Stomach (tissue), 9 donors: ENCODE measurements around the gene CLRN3. TPM values are rescaled to one million over a fixed set of nuclear protein-coding genes. Genes with fewer than 3 reads are reported as not detected.

Experiments
- DNase-seq, 2 donors: peaks; one replicate each; pipeline versions ENCODE4 v3.0.0 to v3.0.0-alpha.2; 2013 to 2019
- H3K27ac ChIP-seq, 5 donors: fragments of 200-600 bp in 4 of 5; sonication (generic) in 4 of 5; one replicate each; pipeline ENCODE4 v1.5.1; 2013 to 2019; ENCODE audit warnings: mild to moderate bottlenecking in 1 of 5, moderate library complexity in 1 of 5
- H3K27me3 ChIP-seq, 3 donors: fragments of 200-600 bp; sonication (generic); one replicate each; pipeline ENCODE4 v1.5.1; 2017 to 2019; ENCODE audit warnings: mixed run types in 1 of 3
- H3K36me3 ChIP-seq, 4 donors: fragments of 200-600 bp; sonication (generic); 1 replicate in 3 of 4; 2 replicates in 1 of 4; pipeline ENCODE4 v1.5.1; 2016 to 2019
- H3K4me1 ChIP-seq, 4 donors: fragments of 200-600 bp; sonication (generic); one replicate each; pipeline ENCODE4 v1.5.1; 2016 to 2019
- H3K4me3 ChIP-seq, 4 donors: fragments of 200-600 bp; sonication (generic) in 3 of 4; one replicate each; pipeline ENCODE4 v1.5.1; 2016 to 2019; ENCODE audit warnings: mild to moderate bottlenecking in 1 of 4
- H3K9me3 ChIP-seq, 4 donors: fragments of 200-600 bp; sonication (generic); one replicate each; pipeline ENCODE4 v1.5.1; 2016 to 2019
- EP300 ChIP-seq: sonication (generic); formaldehyde crosslinking; IDR thresholded peaks from one replicate; pipeline ENCODE4 v1.6.1; 2017; ENCODE audit warnings: antibody characterized with exemption
- POLR2A ChIP-seq, 4 donors: fragments of 450-650 bp; IDR thresholded peaks; one replicate each; pipeline ENCODE4 v1.6.1; 2016; ENCODE audit warnings: antibody characterized with exemption in 4 of 4, control low read depth in 2 of 4, mild to moderate bottlenecking in 1 of 4, moderate library complexity in 1 of 4
- POLR2AphosphoS5 ChIP-seq, 3 donors: sonication (generic); formaldehyde crosslinking; IDR thresholded peaks; one replicate each; pipeline ENCODE4 v1.6.1; 2016; ENCODE audit warnings: antibody characterized with exemption in 3 of 3
- WGBS, 5 donors: extraction: QIAGEN DNeasy Blood & Tissue Kit in 3 of 5; methylation state at CpG; one replicate each; pipeline versions ENCODE4 v1.1.5 to v1.1.7; 2013 to 2018; 5-methylcytosine and 5-hydroxymethylcytosine counted together
- intact Hi-C: fragments of 100-400 bp; cut with DNase I; formaldehyde crosslinking; loops from one replicate; pipeline ENCODE4 v1.15.1; 2023; ENCODE audit warnings: low total_unique reads
- polyA plus RNA-seq, 3 donors: library from polyadenylated mRNA; stranded (reverse); fragments of 200-250 nt; gene quantifications; one replicate each; pipeline ENCODE4 v1.2.3, GENCODE V29; 2013
- total RNA-seq, 5 donors: library from RNA; depleted of rRNA; stranded (reverse); fragments of >200 nt; gene quantifications; one replicate each; pipeline versions ENCODE4 v1.1.0 to v1.2.3, GENCODE V29; 2014 to 2016
- TF ChIP-seq, protein P1 (sequence below), 7 experiments: fragments of 450-650 bp in 4 of 7; fragments of 200-600 bp in 3 of 7; sonication (generic) in 3 of 7; IDR thresholded peaks; one replicate each; pipeline ENCODE4 v1.5.1; 2016 to 2019; ENCODE audit warnings: antibody characterized with exemption in 7 of 7, control low read depth in 2 of 7, mild to moderate bottlenecking in 1 of 7
- donor health status: healthy with polysubstance abuse.
- donor health status: Bipolar disorder and iron deficiency.
- donor health status: healthy.

CLRN3 gene
- total and polyA plus RNA-seq, 8 donors = 0.25 to 15.4 (median 1.7) TPM; not detected in 5

DNA sequence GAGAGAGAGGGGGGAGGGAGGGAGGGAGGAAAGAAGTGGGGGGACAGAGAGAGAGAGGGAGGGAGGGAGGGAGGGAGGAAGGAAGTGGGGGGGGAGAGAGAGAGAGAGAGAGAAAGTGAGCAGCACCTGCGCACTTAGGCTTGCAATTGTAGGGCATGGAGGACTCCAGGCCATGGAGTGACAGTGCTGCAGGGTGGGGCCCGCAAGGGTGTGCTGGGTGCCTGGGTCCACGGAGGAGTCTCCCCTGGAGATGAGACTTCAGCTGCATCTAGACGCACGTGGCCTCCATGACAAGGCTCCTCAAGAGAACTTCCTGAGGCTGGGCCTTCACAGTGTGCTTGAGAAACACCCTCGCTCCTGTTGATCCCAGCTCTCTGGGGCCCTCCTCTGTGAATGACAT is 44.5 kb downstream of the CLRN3 start:
- Histone ChIP-seq H3K36me3 (no peaks in the 10 kb centered on the region), H3K4me1 (no peaks in the 10 kb centered on the region), H3K9me3 (no peaks in the 10 kb centered on the region), H3K27me3 (peaks cover 0 to 25% (median 4%) of the 10 kb centered on the region in 3 donors), H3K4me3 (no peak overlapping the region), H3K27ac (no peak overlapping the region)
- intact Hi-C loops = no loop called here
- TF ChIP-seq POLR2AphosphoS5 (IDR thresholded peaks at IDR 0.05) (no peak), POLR2A (IDR thresholded peaks at IDR 0.05) (no peak), EP300 (no peak)
- TF ChIP-seq, protein P1, sequence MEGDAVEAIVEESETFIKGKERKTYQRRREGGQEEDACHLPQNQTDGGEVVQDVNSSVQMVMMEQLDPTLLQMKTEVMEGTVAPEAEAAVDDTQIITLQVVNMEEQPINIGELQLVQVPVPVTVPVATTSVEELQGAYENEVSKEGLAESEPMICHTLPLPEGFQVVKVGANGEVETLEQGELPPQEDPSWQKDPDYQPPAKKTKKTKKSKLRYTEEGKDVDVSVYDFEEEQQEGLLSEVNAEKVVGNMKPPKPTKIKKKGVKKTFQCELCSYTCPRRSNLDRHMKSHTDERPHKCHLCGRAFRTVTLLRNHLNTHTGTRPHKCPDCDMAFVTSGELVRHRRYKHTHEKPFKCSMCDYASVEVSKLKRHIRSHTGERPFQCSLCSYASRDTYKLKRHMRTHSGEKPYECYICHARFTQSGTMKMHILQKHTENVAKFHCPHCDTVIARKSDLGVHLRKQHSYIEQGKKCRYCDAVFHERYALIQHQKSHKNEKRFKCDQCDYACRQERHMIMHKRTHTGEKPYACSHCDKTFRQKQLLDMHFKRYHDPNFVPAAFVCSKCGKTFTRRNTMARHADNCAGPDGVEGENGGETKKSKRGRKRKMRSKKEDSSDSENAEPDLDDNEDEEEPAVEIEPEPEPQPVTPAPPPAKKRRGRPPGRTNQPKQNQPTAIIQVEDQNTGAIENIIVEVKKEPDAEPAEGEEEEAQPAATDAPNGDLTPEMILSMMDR (IDR thresholded peaks at IDR 0.05) = no peak
- DNase-seq = no peak
- 83 to 88% (median 85%) methylated on average over 5 to 6 of the region's 6 CpGs for WGBS, 5 donors

DNA sequence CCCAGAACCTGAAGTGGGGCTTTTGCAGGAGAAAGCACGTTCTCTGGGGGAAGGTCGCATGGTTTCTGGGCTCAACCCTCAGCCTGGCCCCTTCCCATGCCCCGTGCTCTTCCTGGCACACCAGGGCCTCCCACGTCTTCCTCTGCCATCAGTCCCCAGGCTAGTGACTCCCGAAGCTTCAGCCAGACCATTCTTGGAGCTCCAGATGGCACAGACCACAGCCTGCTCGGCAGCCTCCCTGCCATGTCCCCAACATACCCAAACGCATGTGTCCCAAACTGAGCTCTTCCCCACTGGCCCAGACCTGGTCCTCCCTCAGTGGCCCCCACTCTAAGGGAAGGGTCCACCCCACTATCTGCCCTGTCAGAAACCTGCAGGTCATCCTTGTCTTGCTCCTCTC is 47.0 kb downstream of the CLRN3 start:
- 50 to 69% (median 66%) methylated on average over 1 to 7 of the region's 7 CpGs for WGBS, 5 donors
- Histone ChIP-seq H3K9me3 (no peaks in the 10 kb centered on the region), H3K27ac (no peak overlapping the region), H3K27me3 (peaks cover 0 to 21% (median 0%) of the 10 kb centered on the region in 3 donors), H3K4me3 (no peak overlapping the region), H3K36me3 (no peaks in the 10 kb centered on the region), H3K4me1 (no peaks in the 10 kb centered on the region)
- DNase-seq = no peak
- TF ChIP-seq EP300 (no peak), POLR2AphosphoS5 (IDR thresholded peaks at IDR 0.05) (no peak), POLR2A (IDR thresholded peaks at IDR 0.05) (no peak)
- TF ChIP-seq, protein P1 (IDR thresholded peaks at IDR 0.05) = no peak
- intact Hi-C loops = no loop called here

DNA sequence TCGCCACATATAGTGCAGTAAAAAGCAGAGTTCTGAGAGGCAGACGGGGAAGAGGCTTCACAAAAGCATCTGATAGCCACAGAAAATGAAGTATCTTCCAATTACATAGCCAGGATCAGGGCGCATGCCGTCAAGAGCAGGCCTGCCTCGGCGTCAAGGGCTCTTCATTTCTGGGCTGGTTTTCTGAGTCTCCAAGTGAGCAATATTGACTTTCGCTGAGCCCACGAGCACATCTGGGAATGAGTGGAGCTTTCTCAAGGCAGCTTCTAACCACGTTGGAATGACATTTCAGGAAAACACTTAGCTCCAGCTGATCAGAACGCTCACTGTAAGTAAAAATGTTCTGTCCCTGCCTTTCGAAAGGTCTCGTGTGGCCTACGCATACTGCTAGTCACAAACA is 51.9 kb downstream of the CLRN3 start:
- intact Hi-C loops = no loop called here
- H3K36me3 ChIP-seq = no peaks in the 10 kb centered on the region

DNA sequence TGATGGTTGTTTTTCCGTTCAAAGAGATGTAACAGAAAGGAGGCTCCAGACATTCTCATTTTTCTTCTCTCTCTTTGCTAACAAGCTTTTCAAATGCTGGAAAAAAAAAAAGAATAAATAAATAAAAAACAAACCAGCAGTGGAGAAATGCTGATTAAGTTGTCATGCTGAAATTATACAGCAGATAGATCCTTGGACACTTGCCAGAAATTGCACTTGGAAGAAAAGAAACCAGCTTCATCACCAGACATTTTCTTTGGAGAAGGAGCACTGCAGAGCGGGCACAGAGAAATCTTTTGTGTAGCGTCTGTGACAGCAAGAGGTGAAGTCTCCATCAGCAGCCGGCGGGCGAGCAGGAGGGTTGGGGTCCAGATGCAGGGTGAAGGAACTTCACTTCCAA is 55.8 kb downstream of the CLRN3 start:
- TF ChIP-seq POLR2A (IDR thresholded peaks at IDR 0.05) (no peak), EP300 (no peak), POLR2AphosphoS5 (IDR thresholded peaks at IDR 0.05) (no peak)
- TF ChIP-seq, protein P1 (IDR thresholded peaks at IDR 0.05) = no peak
- H3K27me3 ChIP-seq = peaks cover 0 to 16% (median 0%) of the 10 kb centered on the region in 3 donors
- H3K9me3 ChIP-seq = peaks cover 0 to 3% (median 0%) of the 10 kb centered on the region in 4 donors
- intact Hi-C loops = no loop called here
- no peak overlapping the region for H3K27ac ChIP-seq
- H3K36me3 ChIP-seq = no peaks in the 10 kb centered on the region
- DNase-seq = peak in 1 of 2 donors; percentile 49
- H3K4me3 ChIP-seq = no peak overlapping the region
- WGBS, 5 donors = 63 to 80% (median 72%) methylated on average over 6 of the region's 6 CpGs
- H3K4me1 ChIP-seq = no peaks in the 10 kb centered on the region

More for the DNA sequence above, 51.9 kb downstream of the CLRN3 start:
- H3K27ac ChIP-seq = no peak overlapping the region
- peaks cover 0 to 3% (median 0%) of the 10 kb centered on the region in 4 donors for H3K9me3 ChIP-seq
- no peak for DNase-seq
- WGBS, 5 donors = 84 to 89% (median 85%) methylated on average over 13 of the region's 13 CpGs
- no peak overlapping the region for H3K4me3 ChIP-seq
- H3K27me3 ChIP-seq = peaks cover 0 to 18% (median 0%) of the 10 kb centered on the region in 3 donors
- no peak for TF ChIP-seq POLR2A (IDR thresholded peaks at IDR 0.05)
- no peak for TF ChIP-seq EP300
- H3K4me1 ChIP-seq = no peaks in the 10 kb centered on the region

DNA sequence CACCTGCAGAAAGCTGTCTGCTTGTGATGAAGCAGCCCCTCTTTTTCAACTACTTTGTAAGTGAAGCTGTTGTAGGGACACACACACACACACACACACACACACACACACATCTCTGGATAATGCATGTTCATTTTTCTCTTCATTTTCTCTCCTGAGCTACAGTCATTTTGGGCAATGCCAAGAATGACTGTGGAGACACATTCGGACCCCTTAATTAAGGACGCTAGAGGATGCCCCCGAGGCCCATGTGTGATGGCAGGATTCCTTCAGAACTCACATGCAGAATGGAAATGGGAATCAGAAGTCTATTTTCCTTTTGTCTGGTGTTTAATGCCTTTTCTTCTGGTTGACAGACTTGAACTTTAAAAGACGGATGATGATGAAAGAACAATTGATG is 56.6 kb downstream of the CLRN3 start:
- H3K9me3 ChIP-seq = peaks cover 0 to 3% (median 0%) of the 10 kb centered on the region in 4 donors
- 77 to 86% (median 81%) methylated on average over 4 of the region's 4 CpGs for WGBS, 5 donors
- intact Hi-C loops = no loop called here
- no peaks in the 10 kb centered on the region for H3K4me1 ChIP-seq
- no peak for DNase-seq
- TF ChIP-seq EP300 (no peak), POLR2A (IDR thresholded peaks at IDR 0.05) (no peak), POLR2AphosphoS5 (IDR thresholded peaks at IDR 0.05) (no peak)
- TF ChIP-seq, protein P1 (IDR thresholded peaks at IDR 0.05) = no peak
- H3K4me3 ChIP-seq = no peak overlapping the region
- no peaks in the 10 kb centered on the region for H3K36me3 ChIP-seq
- no peak overlapping the region for H3K27ac ChIP-seq
- H3K27me3 ChIP-seq = peaks cover 0 to 16% (median 0%) of the 10 kb centered on the region in 3 donors
